ENCODE measurements around the gene TMEM184C.

The TMEM184C gene

GRCh38 chr4:147674073-147674472, 56.9 kb downstream of the TMEM184C start:
- DNase-seq = no peak

GRCh38 chr4:147674496-147674895, 57.3 kb downstream of the TMEM184C start:
- no peak for DNase-seq

GRCh38 chr4:147678106-147678505, 60.9 kb downstream of the TMEM184C start:
- DNase-seq = no peak

GRCh38 chr4:147678796-147679549, 61.8 kb downstream of the TMEM184C start:
- DNase-seq = no peak

GRCh38 chr4:147682755-147683154, 65.6 kb downstream of the TMEM184C start:
- no peak for DNase-seq

GRCh38 chr4:147683188-147683591, 66.0 kb downstream of the TMEM184C start:
- no peak for DNase-seq

- peak; percentile 71 for DNase-seq
Measured at GRCh38 chr4:147683717-147684700, 66.8 kb downstream of the TMEM184C start, which contains the start of gene PRMT9. Gene PRMT9 (minus strand): TSS chr4:147684163. CDS start chr4:147683987, 176 bp downstream.

- no peak for DNase-seq
Measured at GRCh38 chr4:147689067-147689466, 71.9 kb downstream of the TMEM184C start.

- DNase-seq = no peak
Measured at GRCh38 chr4:147691820-147692219, 74.6 kb downstream of the TMEM184C start.

- DNase-seq = no peak
Measured at GRCh38 chr4:147693218-147693617, 76.0 kb downstream of the TMEM184C start.

- no peak for DNase-seq
Measured at GRCh38 chr4:147696866-147697265, 79.7 kb downstream of the TMEM184C start.

- no peak for DNase-seq
Measured at GRCh38 chr4:147704846-147705245, 87.6 kb downstream of the TMEM184C start.

GRCh38 chr4:147707892-147708672, 90.9 kb downstream of the TMEM184C start:
- no peak for DNase-seq

- DNase-seq = no peak
Measured at GRCh38 chr4:147709999-147710398, 92.8 kb downstream of the TMEM184C start.

GRCh38 chr4:147714575-147715401, 97.6 kb downstream of the TMEM184C start:
- DNase-seq = no peak

GRCh38 chr4:147717878-147718277, 100.7 kb downstream of the TMEM184C start:
- no peak for DNase-seq

Data from NCI-H2171 (cell line).